SK-N-MC (cell line): Measurements from ENCODE around the gene FAM110A.
"Not testable (repeated sequence)": the region's sequence is repeated elsewhere in the genome, so short reads cannot be mapped to it uniquely, and the experiment has no call there.

Experiments used
- DNase-seq: peaks from one replicate; pipeline ENCODE4 v3.0.0-alpha.2; 2011; ENCODE audit warnings: low read depth, low spot score
- H3K27ac ChIP-seq: fragments of 200-600 bp; sonication (generic); 2 replicates; pipeline ENCODE4 v1.5.1; 2016; ENCODE audit warnings: mixed run types
- H3K36me3 ChIP-seq: fragments of 200-600 bp; sonication (generic); 2 replicates; pipeline ENCODE4 v1.6.1; 2017; ENCODE audit warnings: antibody characterized with exemption, low read length, mixed read lengths; ENCODE audit not compliant: insufficient read depth
- H3K4me3 ChIP-seq: fragments of 200-600 bp; sonication (generic); 2 replicates; pipeline ENCODE4 v1.5.1; 2016
- H3K9ac ChIP-seq: fragments of 200-600 bp; sonication (generic); 2 replicates; pipeline ENCODE4 v1.8.0; 2017; ENCODE audit warnings: mixed run types, mixed read lengths; ENCODE audit not compliant: insufficient read length
- H3K9me3 ChIP-seq: fragments of 200-600 bp; sonication (generic); 2 replicates; pipeline ENCODE4 v1.6.1; 2017; ENCODE audit warnings: low read depth, mild to moderate bottlenecking, antibody characterized with exemption, low read length, moderate library complexity, mixed read lengths
- EZH2 ChIP-seq: fragments of 200-600 bp; sonication (generic); IDR thresholded peaks from one replicate; pipeline ENCODE4 v1.6.1; 2017; ENCODE audit warnings: antibody characterized with exemption
- FOXP2 ChIP-seq: optimal IDR thresholded peaks from 2 replicates; pipeline ENCODE3; 2011; ENCODE audit warnings: mild to moderate bottlenecking, moderate library complexity; ENCODE audit not compliant: insufficient read depth; ENCODE audit errors: extremely low read length, control extremely low read depth
- POLR2AphosphoS5 ChIP-seq: IDR thresholded peaks from 2 replicates; pipeline ENCODE4 v1.6.1; 2012; ENCODE audit warnings: mild to moderate bottlenecking, low read depth, low read length, borderline replicate concordance

The FAM110A gene

GRCh38 chr20:833450-834150, at the start of gene FAM110A:
FAM110A (plus strand) TSS chr20:833715; CDS start chr20:844805, 11,090 bp downstream.
- TF ChIP-seq FOXP2 (peak; percentile 34), POLR2AphosphoS5 (peak; percentile 59; the same call in 1 of the 2 replicates), EZH2 (no peak)
- Histone ChIP-seq H3K27ac (peak within 1 kb of the TSS; percentile 90), H3K9ac (peak within 1 kb of the TSS; percentile 85), H3K9me3 (no peaks in the 10 kb centered on the region), H3K36me3 (no peaks in the 10 kb centered on the region), H3K4me3 (peak within 1 kb of the TSS; percentile 90)
- DNase-seq, result peak; percentile 37

GRCh38 chr20:787825-788224, 45.7 kb upstream of the FAM110A start:
- no peaks in the 10 kb centered on the region for H3K36me3 ChIP-seq
- no peaks in the 10 kb centered on the region for H3K9me3 ChIP-seq
- H3K4me3 ChIP-seq, result no peak overlapping the region
- H3K27ac ChIP-seq, result no peak overlapping the region
- no peak overlapping the region for H3K9ac ChIP-seq
- TF ChIP-seq EZH2 (no peak), POLR2AphosphoS5 (no peak), FOXP2 (no peak)
- no peak for DNase-seq

- DNase-seq, result no peak
- H3K9me3 ChIP-seq, result no peaks in the 10 kb centered on the region
- no peak overlapping the region for H3K4me3 ChIP-seq
- no peak for TF ChIP-seq EZH2
- no peak for TF ChIP-seq POLR2AphosphoS5
- TF ChIP-seq FOXP2, result no peak
- no peak overlapping the region for H3K9ac ChIP-seq
- H3K27ac ChIP-seq, result no peak overlapping the region
- no peaks in the 10 kb centered on the region for H3K36me3 ChIP-seq
Observed at GRCh38 chr20:791056-791455, 42.5 kb upstream of the FAM110A start.

GRCh38 chr20:792248-792647, 41.3 kb upstream of the FAM110A start:
- H3K4me3 ChIP-seq, result no peak overlapping the region
- H3K9me3 ChIP-seq, result no peaks in the 10 kb centered on the region
- TF ChIP-seq POLR2AphosphoS5 (no peak), FOXP2 (no peak), EZH2 (no peak)
- H3K27ac ChIP-seq, result no peak overlapping the region
- no peaks in the 10 kb centered on the region for H3K36me3 ChIP-seq
- no peak for DNase-seq
- no peak overlapping the region for H3K9ac ChIP-seq

- Histone ChIP-seq H3K9ac (no peak overlapping the region), H3K36me3 (no peaks in the 10 kb centered on the region), H3K9me3 (no peaks in the 10 kb centered on the region), H3K27ac (no peak overlapping the region), H3K4me3 (no peak overlapping the region)
- TF ChIP-seq FOXP2, result no peak
- no peak for TF ChIP-seq EZH2
- TF ChIP-seq POLR2AphosphoS5, result no peak
- DNase-seq, result no peak
Observed at GRCh38 chr20:796921-797320, 36.6 kb upstream of the FAM110A start.

GRCh38 chr20:798746-799145, 34.8 kb upstream of the FAM110A start:
- not testable (repeated sequence) for H3K27ac ChIP-seq, DNase-seq, H3K9me3 ChIP-seq, H3K36me3 ChIP-seq, H3K9ac ChIP-seq, H3K4me3 ChIP-seq

GRCh38 chr20:800026-800425, 33.5 kb upstream of the FAM110A start:
- not testable (repeated sequence) for H3K9ac ChIP-seq, H3K9me3 ChIP-seq, H3K36me3 ChIP-seq, H3K27ac ChIP-seq, DNase-seq, H3K4me3 ChIP-seq

GRCh38 chr20:801678-802077, 31.8 kb upstream of the FAM110A start:
- no peaks in the 10 kb centered on the region for H3K36me3 ChIP-seq
- no peak overlapping the region for H3K27ac ChIP-seq
- H3K4me3 ChIP-seq, result no peak overlapping the region
- DNase-seq, result no peak
- TF ChIP-seq FOXP2 (no peak), EZH2 (no peak), POLR2AphosphoS5 (no peak)
- 0 out of 2 replicates have a peak, but pooled peaks cover 6% of the 10 kb centered on the region for H3K9me3 ChIP-seq
- H3K9ac ChIP-seq, result no peak overlapping the region

GRCh38 chr20:805713-806112, 27.8 kb upstream of the FAM110A start:
- no peak overlapping the region for H3K27ac ChIP-seq
- TF ChIP-seq FOXP2 (no peak), POLR2AphosphoS5 (no peak), EZH2 (no peak)

GRCh38 chr20:811776-812434, 21.6 kb upstream of the FAM110A start:
- not testable (repeated sequence) for H3K9ac ChIP-seq, DNase-seq, H3K4me3 ChIP-seq, H3K36me3 ChIP-seq, H3K27ac ChIP-seq, H3K9me3 ChIP-seq

More at GRCh38 chr20:805713-806112, 27.8 kb upstream of the FAM110A start:
- H3K9ac ChIP-seq, result no peak overlapping the region
- DNase-seq, result peak; percentile 16
- H3K9me3 ChIP-seq, result 0 out of 2 replicates have a peak, but pooled peaks cover 6% of the 10 kb centered on the region
- H3K36me3 ChIP-seq, result no peaks in the 10 kb centered on the region
- H3K4me3 ChIP-seq, result no peak overlapping the region

GRCh38 chr20:812435-812814, 21.1 kb upstream of the FAM110A start:
- H3K27ac ChIP-seq, H3K9ac ChIP-seq, H3K9me3 ChIP-seq, DNase-seq, H3K36me3 ChIP-seq, H3K4me3 ChIP-seq: not testable (repeated sequence)
